ENCODE results near the gene NLGN2.

Gene NLGN2

DNA sequence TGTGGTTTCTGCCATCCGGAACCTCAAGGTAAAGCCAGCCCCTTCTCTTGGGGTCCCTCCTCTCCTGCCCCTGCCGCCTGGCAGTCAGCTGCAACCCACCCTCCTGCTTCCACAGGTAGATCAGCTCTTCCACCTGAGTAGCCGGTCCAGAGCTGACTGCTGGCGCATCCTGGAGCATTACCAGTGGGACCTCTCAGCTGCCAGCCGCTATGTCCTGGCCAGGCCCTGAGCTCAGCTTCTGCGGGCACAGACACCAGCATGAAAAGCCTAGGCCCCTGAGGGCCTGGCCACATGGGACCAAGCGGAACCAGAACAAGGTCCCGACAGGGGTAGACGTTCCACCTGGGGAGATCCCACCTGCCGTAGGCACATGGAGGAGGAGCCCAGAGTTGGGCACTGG is 18.8 kb upstream of the NLGN2 start:
- Histone ChIP-seq H3K36me3 (ENCODE audit: control insufficient read depth, insufficient read depth, low read length) (peaks cover 14% of the 10 kb centered on the region), H3K4me3 (replicated peaks; ENCODE audit: low read depth, low read length) (no peak overlapping the region), H3K27me3 (replicated peaks; ENCODE audit: control insufficient read depth, insufficient read depth, low read length) (no peaks in the 10 kb centered on the region)
- TF ChIP-seq, protein P1, sequence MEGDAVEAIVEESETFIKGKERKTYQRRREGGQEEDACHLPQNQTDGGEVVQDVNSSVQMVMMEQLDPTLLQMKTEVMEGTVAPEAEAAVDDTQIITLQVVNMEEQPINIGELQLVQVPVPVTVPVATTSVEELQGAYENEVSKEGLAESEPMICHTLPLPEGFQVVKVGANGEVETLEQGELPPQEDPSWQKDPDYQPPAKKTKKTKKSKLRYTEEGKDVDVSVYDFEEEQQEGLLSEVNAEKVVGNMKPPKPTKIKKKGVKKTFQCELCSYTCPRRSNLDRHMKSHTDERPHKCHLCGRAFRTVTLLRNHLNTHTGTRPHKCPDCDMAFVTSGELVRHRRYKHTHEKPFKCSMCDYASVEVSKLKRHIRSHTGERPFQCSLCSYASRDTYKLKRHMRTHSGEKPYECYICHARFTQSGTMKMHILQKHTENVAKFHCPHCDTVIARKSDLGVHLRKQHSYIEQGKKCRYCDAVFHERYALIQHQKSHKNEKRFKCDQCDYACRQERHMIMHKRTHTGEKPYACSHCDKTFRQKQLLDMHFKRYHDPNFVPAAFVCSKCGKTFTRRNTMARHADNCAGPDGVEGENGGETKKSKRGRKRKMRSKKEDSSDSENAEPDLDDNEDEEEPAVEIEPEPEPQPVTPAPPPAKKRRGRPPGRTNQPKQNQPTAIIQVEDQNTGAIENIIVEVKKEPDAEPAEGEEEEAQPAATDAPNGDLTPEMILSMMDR (IDR thresholded peaks at IDR 0.05; ENCODE audit: insufficient read depth, low read length, poor library complexity, severe bottlenecking), result no peak
- no peak for DNase-seq (ENCODE audit: extremely low read depth, insufficient read length)

DNA sequence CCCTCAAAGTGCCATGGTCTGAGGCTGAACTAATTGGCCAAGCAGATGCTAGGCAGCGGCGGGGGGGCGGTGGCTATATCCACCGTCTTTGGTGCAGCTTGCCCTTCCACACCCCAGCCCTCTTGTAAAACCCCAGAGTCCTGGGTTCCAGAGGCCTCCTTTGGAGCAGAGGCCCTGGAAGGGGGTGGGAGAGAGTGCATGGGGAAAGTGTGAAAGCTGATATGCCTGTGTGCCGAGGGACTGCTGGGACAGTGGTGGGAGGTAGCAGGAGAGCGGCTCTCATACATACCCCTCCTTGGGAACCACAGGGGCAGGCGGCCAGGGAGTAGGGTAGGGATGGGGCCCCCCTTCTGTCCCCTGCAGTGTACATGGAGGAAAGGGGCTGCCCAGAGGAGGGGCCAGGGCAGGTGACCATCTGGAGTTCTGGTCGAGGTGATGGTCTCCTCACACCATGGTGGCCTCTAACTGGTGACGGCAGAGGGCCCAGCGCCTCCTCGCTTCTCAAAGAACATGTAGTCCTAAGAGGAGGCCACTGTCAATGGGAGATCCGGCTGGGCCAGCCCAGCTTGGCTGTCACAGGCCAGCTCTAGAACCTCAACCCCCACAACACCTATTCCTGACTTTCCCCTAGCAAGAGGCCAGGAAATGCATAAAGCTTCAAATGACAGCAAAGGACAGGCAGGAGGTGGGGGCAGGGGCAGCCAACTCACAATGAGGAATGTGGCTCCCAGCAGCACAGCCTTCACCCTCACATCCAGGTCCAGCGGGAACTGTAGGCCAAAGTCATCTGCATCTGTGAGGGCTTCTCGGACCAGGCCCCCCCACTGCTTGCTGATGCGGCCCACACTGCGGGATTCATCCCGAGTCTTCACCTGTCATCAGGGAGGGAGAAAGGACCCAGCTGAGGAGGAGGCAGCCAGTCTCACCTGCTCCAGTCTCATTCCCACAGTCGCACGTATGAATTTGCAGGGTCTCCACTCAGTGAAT is 17.4 kb upstream of the NLGN2 start:
- TF ChIP-seq, protein P1 (IDR thresholded peaks at IDR 0.05; ENCODE audit: insufficient read depth, low read length, poor library complexity, severe bottlenecking), result no peak
- Histone ChIP-seq H3K27me3 (replicated peaks; ENCODE audit: control insufficient read depth, insufficient read depth, low read length) (no peaks in the 10 kb centered on the region), H3K4me3 (replicated peaks; ENCODE audit: low read depth, low read length) (no peak overlapping the region), H3K36me3 (ENCODE audit: control insufficient read depth, insufficient read depth, low read length) (peaks cover 14% of the 10 kb centered on the region)
- DNase-seq (ENCODE audit: extremely low read depth, insufficient read length), result no peak

DNA sequence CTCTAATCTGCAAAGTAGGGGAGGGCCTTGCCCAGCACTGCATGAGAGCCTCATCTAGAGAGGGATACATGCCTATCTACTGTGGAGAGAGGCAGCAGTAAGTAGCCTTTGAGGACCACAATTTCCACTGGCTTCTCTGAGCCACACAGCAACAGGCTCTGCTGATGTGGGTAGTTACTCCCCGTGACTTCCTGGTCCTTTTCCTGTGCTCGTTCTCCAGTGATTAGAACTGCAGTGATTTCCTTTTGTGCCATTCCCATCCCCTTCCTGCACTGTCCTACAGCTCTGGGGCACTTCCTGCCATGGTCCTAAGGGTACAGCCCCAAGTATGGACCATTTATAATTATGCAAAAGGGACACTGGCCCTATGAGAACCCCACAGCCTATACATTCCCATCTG is 16.3 kb upstream of the NLGN2 start:
- H3K36me3 ChIP-seq (ENCODE audit: control insufficient read depth, insufficient read depth, low read length), result peaks cover 14% of the 10 kb centered on the region
- DNase-seq (ENCODE audit: extremely low read depth, insufficient read length), result no peak
- H3K27me3 ChIP-seq (replicated peaks; ENCODE audit: control insufficient read depth, insufficient read depth, low read length), result no peaks in the 10 kb centered on the region
- TF ChIP-seq, protein P1 (IDR thresholded peaks at IDR 0.05; ENCODE audit: insufficient read depth, low read length, poor library complexity, severe bottlenecking), result no peak
- H3K4me3 ChIP-seq (replicated peaks; ENCODE audit: low read depth, low read length), result no peak overlapping the region

DNA sequence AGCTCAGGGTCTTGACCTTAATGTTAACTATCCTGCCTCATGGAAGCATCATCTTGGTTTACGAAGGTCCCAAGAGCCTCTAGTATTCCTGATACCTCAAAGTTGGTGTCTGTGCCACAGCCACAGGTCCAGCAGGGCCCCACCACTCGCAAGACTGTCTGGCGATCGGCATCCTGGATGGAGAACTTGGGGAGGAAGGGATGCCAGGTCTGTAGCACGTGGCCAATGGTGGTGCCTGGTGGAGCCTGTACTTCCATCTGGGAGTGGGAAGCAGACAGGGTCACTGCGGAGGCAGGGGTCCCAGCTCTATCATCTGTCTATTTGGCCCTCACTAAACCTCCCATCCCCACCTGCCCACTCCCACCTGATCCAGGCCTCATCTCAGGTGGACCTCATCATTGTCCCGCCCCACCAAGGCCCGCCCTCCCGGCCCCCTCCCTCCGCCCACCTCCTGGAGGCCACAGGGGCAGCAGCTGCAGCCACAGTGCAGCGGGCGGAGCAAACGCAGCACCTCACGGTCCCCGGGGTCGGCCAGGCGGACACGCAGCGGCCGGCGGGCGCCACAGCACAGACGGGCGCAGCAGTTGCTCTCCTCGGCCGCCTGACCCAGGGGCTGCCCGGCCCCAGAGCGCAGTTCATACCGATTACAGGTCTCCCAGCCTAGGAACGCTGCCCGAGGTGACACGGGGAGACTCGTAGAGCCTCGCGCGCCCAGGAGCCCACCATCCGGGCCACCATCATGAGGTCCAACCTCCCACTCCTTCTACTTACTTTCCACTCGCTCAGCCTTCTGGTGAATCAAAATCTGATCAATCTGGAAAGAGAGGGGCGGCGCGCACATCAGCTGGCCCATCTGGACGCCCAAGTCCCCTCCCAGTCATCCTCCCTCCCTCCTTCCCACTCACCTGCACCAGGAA is 14.7 kb upstream of the NLGN2 start:
- Histone ChIP-seq H3K27me3 (replicated peaks; ENCODE audit: control insufficient read depth, insufficient read depth, low read length) (no peaks in the 10 kb centered on the region), H3K4me3 (replicated peaks; ENCODE audit: low read depth, low read length) (peak overlapping the region; percentile 89), H3K36me3 (ENCODE audit: control insufficient read depth, insufficient read depth, low read length) (peaks cover 14% of the 10 kb centered on the region)
- no peak for DNase-seq (ENCODE audit: extremely low read depth, insufficient read length)
- TF ChIP-seq, protein P1 (IDR thresholded peaks at IDR 0.05; ENCODE audit: insufficient read depth, low read length, poor library complexity, severe bottlenecking), result no peak

DNA sequence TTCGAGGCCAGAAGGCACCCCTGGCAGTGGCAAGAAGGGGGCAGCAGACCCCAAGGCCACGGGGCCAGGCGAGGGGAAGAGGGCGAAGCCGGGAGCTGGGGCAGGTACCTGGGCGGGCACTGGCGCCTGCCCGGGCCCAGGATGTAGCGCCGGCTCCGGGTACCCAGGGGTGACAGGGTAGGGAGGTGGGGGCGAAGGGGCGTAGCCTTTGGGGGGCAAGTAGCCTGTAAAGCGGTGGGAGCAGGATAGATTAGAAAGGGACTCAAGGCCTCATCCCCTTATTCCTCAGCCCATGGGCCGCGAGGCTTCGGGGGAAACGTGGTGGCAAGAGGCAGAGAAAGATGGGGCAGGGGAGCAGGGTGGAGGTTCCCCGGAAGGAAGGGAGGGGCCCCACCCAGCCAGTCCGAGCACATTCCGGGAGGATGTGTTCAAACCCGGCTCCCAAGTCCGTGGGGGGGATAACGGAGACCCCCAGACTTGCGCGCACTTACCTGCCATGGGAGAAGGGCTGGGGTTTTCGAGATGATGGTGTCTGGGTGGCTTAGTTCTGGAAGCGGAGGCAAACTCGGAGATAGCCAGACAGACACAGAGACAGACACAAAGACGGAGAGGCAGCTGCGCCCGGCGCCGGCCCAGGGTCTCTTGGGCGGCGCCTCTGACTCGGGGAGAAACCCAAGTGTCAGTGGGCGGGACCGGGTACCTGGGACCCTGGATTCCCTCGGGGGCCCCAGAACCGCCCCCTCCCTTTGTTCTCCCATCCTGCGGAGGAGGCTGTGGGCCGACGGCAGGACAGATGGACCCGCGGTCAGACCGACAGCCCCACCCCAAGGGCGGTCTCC is 13.8 kb upstream of the NLGN2 start:
- Histone ChIP-seq H3K36me3 (ENCODE audit: control insufficient read depth, insufficient read depth, low read length) (peaks cover 13% of the 10 kb centered on the region), H3K4me3 (replicated peaks; ENCODE audit: low read depth, low read length) (peak overlapping the region; percentile 89), H3K27me3 (replicated peaks; ENCODE audit: control insufficient read depth, insufficient read depth, low read length) (no peaks in the 10 kb centered on the region)
- no peak for DNase-seq (ENCODE audit: extremely low read depth, insufficient read length)
- TF ChIP-seq, protein P1 (IDR thresholded peaks at IDR 0.05; ENCODE audit: insufficient read depth, low read length, poor library complexity, severe bottlenecking), result no peak
